ENCODE data around the gene WNT5A. TPM values are rescaled to one million over a fixed set of nuclear protein-coding genes. Genes with fewer than 3 reads are reported as not detected.

The WNT5A gene
- total RNA-seq, 2 donors from 2014 or later: 2.8 to 8.0 TPM

- no peaks in the 10 kb centered on the region for H3K4me1 ChIP-seq
- H3K36me3 ChIP-seq: no peaks in the 10 kb centered on the region
- peaks cover 0 to 3% of the 10 kb centered on the region in 2 donors for H3K9me3 ChIP-seq
- H3K27me3 ChIP-seq: no peaks in the 10 kb centered on the region
- H3K27ac ChIP-seq: no peak overlapping the region
- TF ChIP-seq CTCF (IDR thresholded peaks at IDR 0.05): no peak
- no peak for DNase-seq (ENCODE audit: low spot score)
- no peak overlapping the region for H3K4me3 ChIP-seq
Observed at GRCh38 chr3:55427739-55428138, 59.4 kb downstream of the WNT5A start.

GRCh38 chr3:55426486-55426885 lies 60.6 kb downstream of the WNT5A start:
- TF ChIP-seq CTCF (IDR thresholded peaks at IDR 0.05): no peak
- Histone ChIP-seq H3K27me3 (no peaks in the 10 kb centered on the region), H3K4me1 (no peaks in the 10 kb centered on the region), H3K36me3 (no peaks in the 10 kb centered on the region), H3K9me3 (peaks cover 0 to 3% of the 10 kb centered on the region in 2 donors), H3K4me3 (no peak overlapping the region), H3K27ac (no peak overlapping the region)
- no peak for DNase-seq (ENCODE audit: low spot score)

- Histone ChIP-seq H3K27ac (no peak overlapping the region), H3K36me3 (no peaks in the 10 kb centered on the region), H3K9me3 (peaks cover 3 to 8% of the 10 kb centered on the region in 2 donors), H3K27me3 (no peaks in the 10 kb centered on the region), H3K4me1 (no peaks in the 10 kb centered on the region), H3K4me3 (no peak overlapping the region)
- no peak for TF ChIP-seq CTCF (IDR thresholded peaks at IDR 0.05)
- no peak for DNase-seq (ENCODE audit: low spot score)
Observed at GRCh38 chr3:55423782-55424181, 63.3 kb downstream of the WNT5A start.

GRCh38 chr3:55417211-55417610 lies 69.9 kb downstream of the WNT5A start:
- no peak overlapping the region for H3K4me3 ChIP-seq
- no peak for TF ChIP-seq CTCF (IDR thresholded peaks at IDR 0.05)

GRCh38 chr3:55416331-55416821 lies 70.7 kb downstream of the WNT5A start:
- no peak for TF ChIP-seq CTCF (IDR thresholded peaks at IDR 0.05)
- H3K27ac ChIP-seq: no peak overlapping the region
- no peaks in the 10 kb centered on the region for H3K4me1 ChIP-seq
- DNase-seq (ENCODE audit: low spot score): no peak
- H3K36me3 ChIP-seq: no peaks in the 10 kb centered on the region
- peaks cover 0 to 15% of the 10 kb centered on the region in 2 donors for H3K9me3 ChIP-seq
- no peak overlapping the region for H3K4me3 ChIP-seq
- H3K27me3 ChIP-seq: no peaks in the 10 kb centered on the region

More at GRCh38 chr3:55417211-55417610, 69.9 kb downstream of the WNT5A start:
- no peak overlapping the region for H3K27ac ChIP-seq
- no peak for DNase-seq (ENCODE audit: low spot score)
- no peaks in the 10 kb centered on the region for H3K4me1 ChIP-seq
- H3K9me3 ChIP-seq: peaks cover 0 to 15% of the 10 kb centered on the region in 2 donors
- no peaks in the 10 kb centered on the region for H3K27me3 ChIP-seq
- no peaks in the 10 kb centered on the region for H3K36me3 ChIP-seq
